ENCODE results near the gene STIM2.

DNA sequence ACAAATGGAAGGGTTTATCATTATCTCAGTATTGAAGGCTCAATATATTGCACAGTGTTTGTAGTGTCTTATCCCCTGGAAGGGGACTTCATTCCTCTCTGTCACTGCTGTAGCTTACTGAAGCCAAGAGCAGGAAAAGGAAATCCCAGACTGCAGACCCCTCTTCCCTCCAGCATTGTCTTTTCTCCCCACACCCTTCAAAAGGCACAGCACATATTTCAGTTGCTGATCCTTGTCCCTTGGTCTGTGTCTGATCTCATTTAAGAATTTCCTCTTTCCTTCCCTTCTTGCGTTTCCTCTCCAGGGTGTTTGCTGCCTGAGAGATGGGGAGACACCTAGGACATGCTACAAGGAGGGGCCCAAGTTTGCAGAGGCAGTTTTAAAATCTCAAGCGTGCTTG is 40.1 kb downstream of the STIM2 start:
- TF ChIP-seq, protein P1, sequence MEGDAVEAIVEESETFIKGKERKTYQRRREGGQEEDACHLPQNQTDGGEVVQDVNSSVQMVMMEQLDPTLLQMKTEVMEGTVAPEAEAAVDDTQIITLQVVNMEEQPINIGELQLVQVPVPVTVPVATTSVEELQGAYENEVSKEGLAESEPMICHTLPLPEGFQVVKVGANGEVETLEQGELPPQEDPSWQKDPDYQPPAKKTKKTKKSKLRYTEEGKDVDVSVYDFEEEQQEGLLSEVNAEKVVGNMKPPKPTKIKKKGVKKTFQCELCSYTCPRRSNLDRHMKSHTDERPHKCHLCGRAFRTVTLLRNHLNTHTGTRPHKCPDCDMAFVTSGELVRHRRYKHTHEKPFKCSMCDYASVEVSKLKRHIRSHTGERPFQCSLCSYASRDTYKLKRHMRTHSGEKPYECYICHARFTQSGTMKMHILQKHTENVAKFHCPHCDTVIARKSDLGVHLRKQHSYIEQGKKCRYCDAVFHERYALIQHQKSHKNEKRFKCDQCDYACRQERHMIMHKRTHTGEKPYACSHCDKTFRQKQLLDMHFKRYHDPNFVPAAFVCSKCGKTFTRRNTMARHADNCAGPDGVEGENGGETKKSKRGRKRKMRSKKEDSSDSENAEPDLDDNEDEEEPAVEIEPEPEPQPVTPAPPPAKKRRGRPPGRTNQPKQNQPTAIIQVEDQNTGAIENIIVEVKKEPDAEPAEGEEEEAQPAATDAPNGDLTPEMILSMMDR (IDR thresholded peaks at IDR 0.05) = no peak
- TF ChIP-seq EP300 (IDR thresholded peaks at IDR 0.05; ENCODE audit: low read depth) = no peak
- no peak for TF ChIP-seq POLR2AphosphoS5 (IDR thresholded peaks at IDR 0.05)
- no peak for TF ChIP-seq POLR2A (IDR thresholded peaks at IDR 0.05)

All from transverse colon (tissue), 4 donors.